Measurements from ENCODE around the gene SUV39H2. TPM values are rescaled to one million over a fixed set of nuclear protein-coding genes. Genes with fewer than 3 reads are reported as not detected.
A peak's percentile ranks its signal among the peaks of the same experiment; 100 is the strongest.

SUV39H2 gene, protein sequence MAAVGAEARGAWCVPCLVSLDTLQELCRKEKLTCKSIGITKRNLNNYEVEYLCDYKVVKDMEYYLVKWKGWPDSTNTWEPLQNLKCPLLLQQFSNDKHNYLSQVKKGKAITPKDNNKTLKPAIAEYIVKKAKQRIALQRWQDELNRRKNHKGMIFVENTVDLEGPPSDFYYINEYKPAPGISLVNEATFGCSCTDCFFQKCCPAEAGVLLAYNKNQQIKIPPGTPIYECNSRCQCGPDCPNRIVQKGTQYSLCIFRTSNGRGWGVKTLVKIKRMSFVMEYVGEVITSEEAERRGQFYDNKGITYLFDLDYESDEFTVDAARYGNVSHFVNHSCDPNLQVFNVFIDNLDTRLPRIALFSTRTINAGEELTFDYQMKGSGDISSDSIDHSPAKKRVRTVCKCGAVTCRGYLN
- polyA plus RNA-seq: 5.3 to 11.8 TPM (median 6.9 TPM) in 3 replicates
- polyA plus RNA-seq (2011; ENCODE audit: low read depth): 5.3 TPM
- 5.1 and 11.5 TPM in 2 replicates for polyA plus RNA-seq (2011; cell fraction: cytosol; rRNA removed)
- 4.1 and 6.3 TPM in 2 replicates for polyA plus RNA-seq (2011; cell fraction: nucleus; rRNA removed)
- 5.0 and 9.8 TPM in 2 replicates for polyA plus RNA-seq (2012; ENCODE audit: low replicate concordance)
- polyA minus RNA-seq: 4.0 to 10.5 TPM (median 5.6 TPM) in 3 replicates
- 7.7 TPM for polyA minus RNA-seq (2011; cell fraction: cytosol; rRNA and poly(A)+ RNA removed)
- 4.5 and 7.5 TPM in 2 replicates for polyA minus RNA-seq (2011; cell fraction: nucleus; rRNA and poly(A)+ RNA removed)

DNA sequence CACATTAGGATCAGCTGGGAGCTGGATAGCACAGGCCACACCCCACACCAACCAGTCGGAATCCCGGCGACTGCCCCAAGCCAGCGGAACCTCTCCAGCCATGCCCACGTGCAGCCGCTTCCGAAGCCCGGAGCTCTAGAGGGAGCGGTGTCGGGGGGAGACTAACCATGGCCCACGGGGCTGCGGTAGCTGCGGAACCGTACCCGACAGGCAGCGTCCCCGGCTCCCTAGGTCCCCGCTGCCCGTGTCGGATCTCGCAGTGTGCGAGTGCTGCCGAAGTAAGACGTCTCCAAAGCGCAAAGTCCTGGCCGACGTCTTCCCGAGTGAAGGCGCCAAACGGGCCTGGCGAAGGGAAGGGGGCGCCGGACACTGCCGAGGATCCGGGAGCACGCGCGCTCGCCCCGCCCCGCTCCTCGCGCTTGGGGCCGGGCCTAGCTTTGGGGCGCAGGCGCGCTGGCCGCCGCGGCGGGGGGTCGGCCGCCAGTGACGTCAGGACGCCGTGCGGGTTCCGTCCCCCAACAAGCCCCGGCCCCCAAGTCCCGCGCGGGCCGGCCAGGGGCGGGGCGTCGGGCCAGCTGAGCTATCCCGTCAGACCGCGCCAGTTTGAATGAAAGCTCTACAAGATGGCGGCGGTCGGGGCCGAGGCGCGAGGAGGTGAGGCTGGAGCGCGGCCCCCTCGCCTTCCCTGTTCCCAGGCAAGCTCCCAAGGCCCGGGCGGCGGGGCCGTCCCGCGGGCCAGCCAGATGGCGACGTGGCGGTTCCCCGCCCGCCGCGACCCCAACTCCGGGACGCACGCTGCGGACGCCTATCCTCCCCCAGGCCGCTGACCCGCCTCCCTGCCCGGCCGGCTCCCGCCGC is at the start of gene SUV39H2:
TSS of gene SUV39H2 (plus strand) at position 601 of the 858 bp plus-strand sequence. CDS start at position 624, 23 bp downstream.
- H2AFZ ChIP-seq (ENCODE audit: control insufficient read depth, low read length): peak within 1 kb of the TSS; percentile 95
- peak within 1 kb of the TSS; percentile 96 for H3K27ac ChIP-seq (ENCODE audit: control insufficient read depth, insufficient read depth, low read length)
- peaks cover 2 to 7% of the 10 kb centered on the region in 2 experiments for H3K36me3 ChIP-seq (ENCODE audit: control insufficient read depth in 2 of 2, extremely low read depth in 1 of 2, insufficient read depth in 2 of 2, low read length in 2 of 2)
- H3K9me3 ChIP-seq (ENCODE audit: control insufficient read depth, low read depth, low read length): no peaks in the 10 kb centered on the region
- H3K9ac ChIP-seq (ENCODE audit: control insufficient read depth, extremely low read depth, insufficient read depth, low read length): peak within 1 kb of the TSS; percentile 99
- peaks cover 25% of the 10 kb centered on the region for H3K4me1 ChIP-seq (ENCODE audit: control insufficient read depth, extremely low read depth, insufficient read depth, low read length)
- peaks cover 2% of the 10 kb centered on the region for H3K9me1 ChIP-seq (ENCODE audit: control insufficient read depth, extremely low read depth, insufficient read depth, low read length)
- peak; percentile 58 for DNase-seq (ENCODE audit: low read depth, low spot score)
- peak within 1 kb of the TSS; percentile 89 to 100 (median 94) for H3K4me3 ChIP-seq (ENCODE audit: control insufficient read depth in 2 of 3, extremely low read depth in 1 of 3, insufficient read depth in 2 of 3, low read depth in 1 of 3, low read length in 3 of 3)
- peak within 1 kb of the TSS; percentile 97 for H3K4me2 ChIP-seq (ENCODE audit: control insufficient read depth, extremely low read depth, insufficient read depth, low read depth, low read length)
- H4K20me1 ChIP-seq (ENCODE audit: control insufficient read depth, extremely low read depth, insufficient read depth, low read length): no peaks in the 10 kb centered on the region
- dilution Hi-C loops (cut with MboI; ENCODE audit: extremely low pct_ligation_motif_present, low sequenced_read_pairs): no loop called here
- no peak for FAIRE-seq
- TF ChIP-seq, protein P1, sequence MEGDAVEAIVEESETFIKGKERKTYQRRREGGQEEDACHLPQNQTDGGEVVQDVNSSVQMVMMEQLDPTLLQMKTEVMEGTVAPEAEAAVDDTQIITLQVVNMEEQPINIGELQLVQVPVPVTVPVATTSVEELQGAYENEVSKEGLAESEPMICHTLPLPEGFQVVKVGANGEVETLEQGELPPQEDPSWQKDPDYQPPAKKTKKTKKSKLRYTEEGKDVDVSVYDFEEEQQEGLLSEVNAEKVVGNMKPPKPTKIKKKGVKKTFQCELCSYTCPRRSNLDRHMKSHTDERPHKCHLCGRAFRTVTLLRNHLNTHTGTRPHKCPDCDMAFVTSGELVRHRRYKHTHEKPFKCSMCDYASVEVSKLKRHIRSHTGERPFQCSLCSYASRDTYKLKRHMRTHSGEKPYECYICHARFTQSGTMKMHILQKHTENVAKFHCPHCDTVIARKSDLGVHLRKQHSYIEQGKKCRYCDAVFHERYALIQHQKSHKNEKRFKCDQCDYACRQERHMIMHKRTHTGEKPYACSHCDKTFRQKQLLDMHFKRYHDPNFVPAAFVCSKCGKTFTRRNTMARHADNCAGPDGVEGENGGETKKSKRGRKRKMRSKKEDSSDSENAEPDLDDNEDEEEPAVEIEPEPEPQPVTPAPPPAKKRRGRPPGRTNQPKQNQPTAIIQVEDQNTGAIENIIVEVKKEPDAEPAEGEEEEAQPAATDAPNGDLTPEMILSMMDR (optimal IDR thresholded peaks at IDR 0.05 in 1 of 3, IDR thresholded peaks at IDR 0.05 in 1 of 3, conservative IDR thresholded peaks at IDR 0.05 in 1 of 3; ENCODE audit: extremely low read depth in 1 of 3, insufficient read depth in 2 of 3, low read length in 3 of 3): peak in 1 of 3 experiments; percentile 5
- TF ChIP-seq EZH2 (IDR thresholded peaks at IDR 0.05; ENCODE audit: low read length): no peak
- H3K79me2 ChIP-seq (ENCODE audit: control insufficient read depth, insufficient read depth, low read length): peaks cover 60% of the 10 kb centered on the region
- H3K27me3 ChIP-seq (ENCODE audit: control insufficient read depth, extremely low read depth, insufficient read depth, low read length): no peaks in the 10 kb centered on the region

DNA sequence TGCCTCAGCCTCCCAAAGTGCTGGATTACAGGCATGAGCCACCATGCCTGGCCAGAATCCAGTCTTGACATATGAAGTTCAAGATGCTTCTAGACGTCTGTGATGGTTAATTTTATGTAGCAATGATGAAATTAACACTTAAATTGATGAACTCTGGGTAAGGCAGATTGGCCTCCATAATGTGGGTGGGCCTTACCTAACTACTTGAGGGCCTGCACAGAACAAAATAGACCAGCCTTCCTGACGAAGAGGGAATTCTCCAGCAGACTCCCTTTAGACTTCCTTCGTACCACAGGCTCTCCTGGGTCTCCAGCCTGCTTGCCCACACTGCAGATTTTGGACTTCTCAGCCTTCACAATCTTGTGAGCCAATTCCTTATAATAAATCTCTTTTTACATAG is 45.6 kb upstream of the SUV39H2 start:
- dilution Hi-C loops (cut with MboI; ENCODE audit: extremely low pct_ligation_motif_present, low sequenced_read_pairs): no loop called here
- no peak overlapping the region for H3K4me2 ChIP-seq (ENCODE audit: control insufficient read depth, extremely low read depth, insufficient read depth, low read depth, low read length)
- no peak overlapping the region for H3K27ac ChIP-seq (ENCODE audit: control insufficient read depth, insufficient read depth, low read length)
- no peaks in the 10 kb centered on the region for H3K27me3 ChIP-seq (ENCODE audit: control insufficient read depth, extremely low read depth, insufficient read depth, low read length)
- H3K4me1 ChIP-seq (ENCODE audit: control insufficient read depth, extremely low read depth, insufficient read depth, low read length): peaks cover 7% of the 10 kb centered on the region
- H4K20me1 ChIP-seq (ENCODE audit: control insufficient read depth, extremely low read depth, insufficient read depth, low read length): no peaks in the 10 kb centered on the region
- FAIRE-seq (no peak), DNase-seq (ENCODE audit: low read depth, low spot score) (no peak)
- H3K36me3 ChIP-seq (ENCODE audit: control insufficient read depth in 2 of 2, extremely low read depth in 1 of 2, insufficient read depth in 2 of 2, low read length in 2 of 2): no peaks in the 10 kb centered on the region
- H3K9me3 ChIP-seq (ENCODE audit: control insufficient read depth, low read depth, low read length): no peaks in the 10 kb centered on the region
- peaks cover under 1% of the 10 kb centered on the region for H3K79me2 ChIP-seq (ENCODE audit: control insufficient read depth, insufficient read depth, low read length)
- H2AFZ ChIP-seq (ENCODE audit: control insufficient read depth, low read length): no peak overlapping the region
- no peaks in the 10 kb centered on the region for H3K9me1 ChIP-seq (ENCODE audit: control insufficient read depth, extremely low read depth, insufficient read depth, low read length)
- TF ChIP-seq EZH2 (IDR thresholded peaks at IDR 0.05; ENCODE audit: low read length): no peak
- TF ChIP-seq, protein P1 (optimal IDR thresholded peaks at IDR 0.05 in 1 of 3, IDR thresholded peaks at IDR 0.05 in 1 of 3, conservative IDR thresholded peaks at IDR 0.05 in 1 of 3; ENCODE audit: extremely low read depth in 1 of 3, insufficient read depth in 2 of 3, low read length in 3 of 3): no peak
- H3K4me3 ChIP-seq (ENCODE audit: control insufficient read depth in 2 of 3, extremely low read depth in 1 of 3, insufficient read depth in 2 of 3, low read depth in 1 of 3, low read length in 3 of 3): no peak overlapping the region
- no peak overlapping the region for H3K9ac ChIP-seq (ENCODE audit: control insufficient read depth, extremely low read depth, insufficient read depth, low read length)
